Ascending aorta (tissue), 2 donors: Measurements from ENCODE around the gene ZNF43. TPM values are rescaled to one million over a fixed set of nuclear protein-coding genes. Genes with fewer than 3 reads are reported as not detected.
A peak's percentile ranks its signal among the peaks of the same experiment; 100 is the strongest.

Experiments
- DNase-seq, 2 donors: peaks; one replicate each; pipeline ENCODE4 v3.0.0-alpha.2; 2019; ENCODE audit warnings: low spot score in 2 of 2
- H3K27ac ChIP-seq, 2 donors: fragments of 200-600 bp; sonication (generic); one replicate each; pipeline ENCODE4 v1.5.1; 2016 to 2017; ENCODE audit warnings: mild to moderate bottlenecking in 1 of 2
- H3K27me3 ChIP-seq: fragments of 200-600 bp; sonication (generic); one replicate; pipeline ENCODE4 v1.5.1; 2017
- H3K36me3 ChIP-seq, 2 donors: fragments of 200-600 bp; sonication (generic); one replicate each; pipeline ENCODE4 v1.5.1; 2016
- H3K4me1 ChIP-seq, 2 donors: fragments of 200-600 bp; sonication (generic); one replicate each; pipeline ENCODE4 v1.5.1; 2016 to 2017; ENCODE audit warnings: mild to moderate bottlenecking in 1 of 2
- H3K4me3 ChIP-seq, 2 donors: fragments of 200-600 bp; sonication (generic); one replicate each; pipeline ENCODE4 v1.5.1; 2016 to 2017; ENCODE audit warnings: mild to moderate bottlenecking in 1 of 2
- H3K9me3 ChIP-seq, 2 donors: fragments of 200-600 bp; sonication (generic); one replicate each; pipeline ENCODE4 v1.5.1; 2016
- intact Hi-C: fragments of 100-400 bp; cut with DNase I; formaldehyde crosslinking; loops from one replicate; pipeline ENCODE4 v1.15.1; 2023
- total RNA-seq: library from RNA; depleted of rRNA; stranded (reverse); fragments of >200 nt; gene quantifications from one replicate; pipeline ENCODE4 v1.1.0, GENCODE V29; 2016
- TF ChIP-seq, protein P1 (sequence below), 3 experiments: fragments of 200-600 bp in 2 of 3; fragments of 450-650 bp in 1 of 3; sonication (generic) in 2 of 3; IDR thresholded peaks; one replicate each; pipeline ENCODE4 v1.5.1; 2016 to 2019; ENCODE audit warnings: antibody characterized with exemption in 3 of 3, mild to moderate bottlenecking in 1 of 3, moderate library complexity in 1 of 3

Gene ZNF43
- total RNA-seq, 1 donor from 2014 or later: 8.4 TPM

DNA sequence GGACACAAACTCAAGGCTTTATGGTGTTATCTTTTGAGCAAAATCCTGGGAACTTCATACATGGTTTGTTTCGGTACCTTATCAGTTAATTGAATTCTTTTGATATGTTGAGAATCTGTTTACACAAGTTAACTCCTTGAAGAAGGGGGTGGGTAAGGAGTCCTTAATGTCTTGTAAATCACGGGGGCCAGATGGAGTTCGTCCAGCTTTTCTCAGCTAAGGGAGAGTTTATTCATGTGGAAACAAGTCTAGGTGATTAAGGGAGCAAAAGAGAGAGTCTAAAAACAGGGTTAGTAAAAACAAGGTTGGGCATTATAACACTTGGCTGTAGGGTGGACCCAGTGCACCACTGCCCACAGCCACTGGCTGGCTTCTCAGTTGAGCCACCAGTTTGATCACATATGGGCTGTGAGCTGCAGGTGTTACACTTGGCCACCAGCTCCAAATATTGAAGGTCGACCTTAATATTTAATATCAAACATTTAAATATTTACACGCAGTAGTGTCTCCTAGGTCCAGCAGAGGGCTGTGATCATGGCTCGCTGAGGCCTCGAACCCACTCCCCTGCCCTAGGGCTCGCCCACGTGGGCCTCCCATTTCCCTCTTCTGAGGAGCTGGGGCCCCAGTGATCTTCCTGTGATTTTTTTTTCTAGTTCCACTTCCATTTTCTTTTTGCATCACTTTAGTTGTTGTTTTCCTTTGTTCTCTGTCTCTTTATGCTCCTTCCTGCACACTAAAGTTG, 21.0 kb upstream of the ZNF43 start:
- TF ChIP-seq, protein P1, sequence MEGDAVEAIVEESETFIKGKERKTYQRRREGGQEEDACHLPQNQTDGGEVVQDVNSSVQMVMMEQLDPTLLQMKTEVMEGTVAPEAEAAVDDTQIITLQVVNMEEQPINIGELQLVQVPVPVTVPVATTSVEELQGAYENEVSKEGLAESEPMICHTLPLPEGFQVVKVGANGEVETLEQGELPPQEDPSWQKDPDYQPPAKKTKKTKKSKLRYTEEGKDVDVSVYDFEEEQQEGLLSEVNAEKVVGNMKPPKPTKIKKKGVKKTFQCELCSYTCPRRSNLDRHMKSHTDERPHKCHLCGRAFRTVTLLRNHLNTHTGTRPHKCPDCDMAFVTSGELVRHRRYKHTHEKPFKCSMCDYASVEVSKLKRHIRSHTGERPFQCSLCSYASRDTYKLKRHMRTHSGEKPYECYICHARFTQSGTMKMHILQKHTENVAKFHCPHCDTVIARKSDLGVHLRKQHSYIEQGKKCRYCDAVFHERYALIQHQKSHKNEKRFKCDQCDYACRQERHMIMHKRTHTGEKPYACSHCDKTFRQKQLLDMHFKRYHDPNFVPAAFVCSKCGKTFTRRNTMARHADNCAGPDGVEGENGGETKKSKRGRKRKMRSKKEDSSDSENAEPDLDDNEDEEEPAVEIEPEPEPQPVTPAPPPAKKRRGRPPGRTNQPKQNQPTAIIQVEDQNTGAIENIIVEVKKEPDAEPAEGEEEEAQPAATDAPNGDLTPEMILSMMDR (IDR thresholded peaks at IDR 0.05): no peak
- intact Hi-C loops: loop anchor here (10.0 kb wide), 1 partner anchor 462 kb away; the partner anchor contains the start of gene ZNF493

DNA sequence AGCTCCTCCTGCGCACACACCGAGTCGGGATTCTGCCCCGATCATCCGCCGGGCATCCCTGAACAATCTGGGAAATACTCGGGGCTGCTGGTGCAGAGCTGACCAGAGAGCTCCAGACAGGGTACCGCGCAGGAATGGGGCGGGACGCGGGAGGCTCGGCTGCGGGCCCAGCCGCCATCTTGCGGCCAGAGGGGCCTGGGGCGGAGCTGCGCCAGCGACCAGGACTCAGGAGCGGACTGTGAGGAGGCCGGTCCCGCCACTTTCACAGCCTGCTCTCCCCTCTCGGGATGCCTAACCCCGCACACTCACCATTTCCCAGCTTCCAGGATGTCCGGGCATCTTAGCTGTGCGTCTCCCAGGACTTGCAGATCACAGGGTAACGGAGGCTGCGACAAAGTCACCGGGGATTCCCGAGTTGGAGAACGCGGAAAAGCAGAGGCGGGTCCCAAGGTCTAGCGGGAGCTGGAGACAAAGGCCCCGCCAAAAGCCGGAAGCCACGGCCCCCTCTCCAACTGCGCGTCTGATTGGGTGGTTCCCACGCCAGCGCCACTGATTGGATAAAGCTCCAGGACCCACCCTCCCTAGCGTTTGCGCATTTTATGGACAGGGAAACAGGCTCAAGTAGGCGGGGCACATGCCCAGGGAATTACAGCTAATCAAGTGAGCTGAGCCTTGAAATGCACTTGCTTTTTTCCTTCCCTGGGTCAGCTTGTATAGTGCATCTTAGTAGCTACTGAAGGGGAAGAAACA, 15.8 kb upstream of the ZNF43 start:
- peaks cover 0 to 9% of the 10 kb centered on the region in 2 donors for H3K4me1 ChIP-seq
- TF ChIP-seq, protein P1 (IDR thresholded peaks at IDR 0.05): peak in 1 of 3 experiments; percentile 1
- intact Hi-C loops: loop anchor here (1.0 to 10.0 kb wide), 6 partner anchors 15 to 709 kb away; partner anchors contain the start of genes ZNF100, ZNF429, ZNF43 and ZNF431

More for the DNA sequence above, 21.0 kb upstream of the ZNF43 start:
- Histone ChIP-seq H3K36me3 (no peaks in the 10 kb centered on the region), H3K27me3 (no peaks in the 10 kb centered on the region), H3K4me3 (no peak overlapping the region), H3K27ac (no peak overlapping the region), H3K4me1 (peaks cover 0 to 2% of the 10 kb centered on the region in 2 donors), H3K9me3 (no peaks in the 10 kb centered on the region)
- no peak for DNase-seq

DNA sequence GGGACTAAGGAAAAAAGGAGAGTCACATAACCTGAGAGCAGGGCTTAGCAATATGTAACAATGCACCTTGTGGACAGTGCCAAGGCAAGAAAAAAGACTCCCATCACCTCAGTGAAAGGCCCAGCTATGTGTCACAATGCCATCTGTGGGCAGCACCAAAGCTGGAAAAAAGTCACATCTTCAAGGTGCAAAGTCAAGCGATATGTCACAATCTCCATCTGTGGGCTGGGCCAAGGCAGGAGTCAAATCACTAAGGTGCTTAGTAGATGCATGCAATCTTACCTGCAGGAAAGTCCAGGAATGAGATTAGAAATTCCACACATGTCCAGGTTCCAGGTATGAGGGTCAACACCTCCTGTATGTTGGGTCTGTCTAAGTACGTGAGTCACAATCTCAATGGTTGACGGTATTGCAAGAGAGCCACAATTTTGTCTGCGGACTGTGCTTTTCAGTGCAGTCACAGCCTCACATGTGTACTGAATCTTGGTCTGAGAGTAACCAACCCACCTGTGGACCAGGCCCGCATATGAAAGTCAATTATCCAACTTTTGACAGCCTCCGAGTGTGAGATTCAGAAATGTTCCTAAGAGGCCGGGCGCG, 14.8 kb upstream of the ZNF43 start:
- no peaks in the 10 kb centered on the region for H3K9me3 ChIP-seq
- H3K36me3 ChIP-seq: peaks cover 0 to 8% of the 10 kb centered on the region in 2 donors
- peak overlapping the region; percentile 80 to 81 for H3K4me3 ChIP-seq
- intact Hi-C loops: loop anchor here (5.0 to 10.0 kb wide), 4 partner anchors 343 to 708 kb away; partner anchors contain the start of genes ZNF429, ZNF431 and ZNF493
- H3K4me1 ChIP-seq: peaks cover 0 to 9% of the 10 kb centered on the region in 2 donors
- no peak overlapping the region for H3K27ac ChIP-seq
- TF ChIP-seq, protein P1 (IDR thresholded peaks at IDR 0.05): no peak
- DNase-seq: no peak
- no peaks in the 10 kb centered on the region for H3K27me3 ChIP-seq

More for the DNA sequence above, 15.8 kb upstream of the ZNF43 start:
- Histone ChIP-seq H3K27ac (peak overlapping the region; percentile 74 to 81), H3K27me3 (no peaks in the 10 kb centered on the region), H3K4me3 (peak overlapping the region; percentile 80 to 81), H3K36me3 (peaks cover 0 to 7% of the 10 kb centered on the region in 2 donors), H3K9me3 (no peaks in the 10 kb centered on the region)
- DNase-seq: peak; percentile 85 to 98

DNA sequence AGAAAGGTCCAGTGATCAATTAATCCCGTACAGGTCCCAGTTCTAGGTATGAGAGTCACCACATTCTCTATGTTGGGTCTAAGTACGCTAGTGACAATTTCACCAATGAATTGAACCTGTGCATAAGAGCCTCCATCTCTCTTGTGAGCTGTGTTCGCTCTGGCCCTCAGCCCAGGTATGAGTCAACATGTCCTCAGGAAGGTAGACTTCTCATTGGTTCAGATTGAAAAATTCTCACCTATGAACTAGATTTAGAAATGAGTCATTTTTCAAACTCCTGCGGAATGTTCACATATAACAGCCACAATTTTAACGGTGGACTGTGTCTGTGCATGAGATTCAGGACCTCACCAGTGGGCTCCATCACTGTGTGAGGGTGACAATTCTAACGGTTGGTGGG, 12.7 kb upstream of the ZNF43 start:
- no peak for DNase-seq
- TF ChIP-seq, protein P1 (IDR thresholded peaks at IDR 0.05): no peak
- Histone ChIP-seq H3K27ac (no peak overlapping the region), H3K36me3 (peaks cover 10 to 18% of the 10 kb centered on the region in 2 donors), H3K27me3 (no peaks in the 10 kb centered on the region), H3K4me1 (peaks cover 0 to 9% of the 10 kb centered on the region in 2 donors), H3K9me3 (no peaks in the 10 kb centered on the region), H3K4me3 (no peak overlapping the region)
- intact Hi-C loops: no loop called here

DNA sequence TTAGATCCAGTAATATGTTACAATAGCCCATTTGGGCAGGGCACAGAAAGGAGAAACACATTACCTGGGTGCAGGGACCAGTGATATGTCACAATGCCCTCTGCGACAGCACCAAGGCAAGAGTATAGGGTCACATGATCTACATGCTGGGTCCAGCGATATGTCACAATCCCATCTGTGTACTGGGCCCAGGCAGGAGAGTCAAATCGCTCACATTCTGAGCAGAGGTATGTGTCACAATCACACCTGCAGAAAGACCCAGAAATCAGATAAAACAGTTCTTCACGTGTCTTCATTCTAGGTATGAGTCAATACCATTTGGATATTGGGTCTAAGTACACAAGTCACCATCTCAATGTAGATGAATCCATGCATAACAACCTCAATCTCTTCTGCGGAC, 7.1 kb upstream of the ZNF43 start:
- DNase-seq: no peak
- intact Hi-C loops: no loop called here
- Histone ChIP-seq H3K36me3 (peaks cover 26 to 44% of the 10 kb centered on the region in 2 donors), H3K27me3 (no peaks in the 10 kb centered on the region), H3K9me3 (no peaks in the 10 kb centered on the region), H3K4me1 (no peaks in the 10 kb centered on the region), H3K27ac (no peak overlapping the region), H3K4me3 (no peak overlapping the region)
- TF ChIP-seq, protein P1 (IDR thresholded peaks at IDR 0.05): no peak
